ENCODE measurements around the gene EIF3A. TPM values are rescaled to one million over a fixed set of nuclear protein-coding genes. Genes with fewer than 3 reads are reported as not detected.

EIF3A gene
- polyA plus RNA-seq, 1 donor from 2014 or later = 38.6 TPM

DNA sequence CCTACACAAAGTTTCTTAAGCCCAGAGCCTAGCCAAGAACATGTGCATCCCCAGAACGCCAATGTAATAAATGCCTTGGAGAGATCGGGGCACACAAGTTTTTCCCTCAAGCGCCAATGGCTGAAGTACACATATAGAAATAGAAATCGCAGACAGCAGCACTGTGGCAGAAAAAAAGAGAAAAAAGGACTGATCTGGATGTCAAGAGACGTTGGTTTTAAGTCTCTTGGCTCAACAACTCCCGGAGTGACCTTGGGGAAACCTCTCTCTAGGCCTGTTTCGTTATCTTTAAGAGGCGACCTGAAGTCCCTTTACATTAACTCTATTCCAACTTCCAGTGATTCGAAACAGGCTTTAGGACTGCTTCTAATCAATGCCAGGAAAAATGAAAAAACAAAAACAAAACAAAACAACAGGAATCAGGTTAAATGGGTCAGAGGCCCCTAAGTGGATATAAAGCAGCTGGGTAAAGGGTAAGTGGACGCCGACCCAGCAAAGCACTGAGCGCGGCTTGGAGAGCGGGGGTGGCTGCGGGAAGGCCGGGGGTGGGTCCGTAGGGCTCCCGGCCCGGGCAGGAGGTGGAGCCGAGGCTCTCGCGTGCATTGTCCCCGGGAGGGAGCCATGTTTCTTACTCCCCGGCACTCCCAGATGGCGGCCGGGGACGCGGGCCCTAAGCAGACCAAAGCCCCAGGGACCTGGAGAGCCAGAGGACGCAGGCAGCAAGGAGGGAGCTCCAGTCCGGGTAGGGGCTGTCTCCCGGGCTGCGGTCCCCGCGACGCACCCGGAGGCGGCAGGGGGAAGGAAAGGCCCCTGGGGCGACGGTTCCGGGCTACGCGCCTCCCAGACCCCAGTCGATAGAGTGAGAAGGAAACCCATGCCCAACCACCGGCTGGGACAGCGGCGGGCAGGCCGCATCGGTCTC is 757 bp downstream of the EIF3A start:
- H4K20me1 ChIP-seq (ENCODE audit: insufficient read depth) = no peaks in the 10 kb centered on the region

DNA sequence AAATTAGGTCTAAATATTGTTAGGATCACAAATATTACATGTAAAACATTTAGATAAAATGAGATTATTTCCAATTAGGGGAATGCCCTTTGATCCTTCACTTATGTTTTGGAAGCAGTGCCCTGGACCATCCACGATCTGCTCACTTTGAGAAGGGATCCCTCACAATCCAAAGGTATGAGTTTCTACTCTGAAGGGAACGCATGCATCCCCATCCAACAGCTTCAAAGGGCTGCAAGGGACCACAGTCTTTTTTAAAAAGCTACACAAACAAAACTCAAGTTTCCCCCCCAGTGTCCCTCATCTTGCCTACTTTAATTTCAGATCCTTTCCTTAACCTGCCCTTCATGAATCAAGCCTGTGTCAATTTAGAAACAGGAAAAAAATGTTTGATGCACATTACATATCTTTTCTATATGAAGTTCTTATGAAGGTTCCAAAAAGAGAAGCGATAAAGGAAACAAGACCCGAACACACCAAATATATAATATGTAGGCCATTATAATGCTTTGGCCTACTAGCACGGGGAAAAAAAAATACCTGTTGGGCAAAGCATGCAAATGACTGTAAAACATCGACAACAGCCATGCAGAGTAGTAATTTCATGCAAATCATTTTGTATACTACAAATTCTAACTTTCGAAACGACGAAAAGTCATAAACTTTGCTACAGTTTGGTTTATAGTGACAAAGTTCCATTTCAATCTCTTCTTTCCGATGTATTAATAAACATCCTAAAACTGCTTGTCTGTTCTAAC is 2.0 kb downstream of the EIF3A start:
- Histone ChIP-seq H3K4me3 (ENCODE audit: low read length) (peak overlapping the region; percentile 99), H3K79me2 (replicated peaks; ENCODE audit: insufficient read depth, low read length) (peaks cover 63% of the 10 kb centered on the region), H3K27me3 (ENCODE audit: insufficient read depth, low read depth, low read length) (no peaks in the 10 kb centered on the region), H3K36me3 (ENCODE audit: insufficient read depth, low read length) (no peaks in the 10 kb centered on the region), H4K20me1 (ENCODE audit: insufficient read depth) (no peaks in the 10 kb centered on the region), H2AFZ (ENCODE audit: low read depth, low read length) (no peak overlapping the region), H3K27ac (ENCODE audit: low read length) (no peak overlapping the region), H3K9ac (ENCODE audit: low read length) (peak overlapping the region; percentile 96), H3K9me2 (ENCODE audit: insufficient read depth, low read length) (no peaks in the 10 kb centered on the region), H3F3A (ENCODE audit: insufficient read depth, low read length, poor library complexity, severe bottlenecking) (no peaks in the 10 kb centered on the region), H3K4me2 (ENCODE audit: low read length) (peak overlapping the region; percentile 94), H3K9me3 (ENCODE audit: low read length) (no peaks in the 10 kb centered on the region)
- TF ChIP-seq EP300 (conservative IDR thresholded peaks at IDR 0.05; ENCODE audit: poor library complexity, severe bottlenecking) = no peak
- no peak for TF ChIP-seq RAD21 (conservative IDR thresholded peaks at IDR 0.05)
- TF ChIP-seq, protein P1, sequence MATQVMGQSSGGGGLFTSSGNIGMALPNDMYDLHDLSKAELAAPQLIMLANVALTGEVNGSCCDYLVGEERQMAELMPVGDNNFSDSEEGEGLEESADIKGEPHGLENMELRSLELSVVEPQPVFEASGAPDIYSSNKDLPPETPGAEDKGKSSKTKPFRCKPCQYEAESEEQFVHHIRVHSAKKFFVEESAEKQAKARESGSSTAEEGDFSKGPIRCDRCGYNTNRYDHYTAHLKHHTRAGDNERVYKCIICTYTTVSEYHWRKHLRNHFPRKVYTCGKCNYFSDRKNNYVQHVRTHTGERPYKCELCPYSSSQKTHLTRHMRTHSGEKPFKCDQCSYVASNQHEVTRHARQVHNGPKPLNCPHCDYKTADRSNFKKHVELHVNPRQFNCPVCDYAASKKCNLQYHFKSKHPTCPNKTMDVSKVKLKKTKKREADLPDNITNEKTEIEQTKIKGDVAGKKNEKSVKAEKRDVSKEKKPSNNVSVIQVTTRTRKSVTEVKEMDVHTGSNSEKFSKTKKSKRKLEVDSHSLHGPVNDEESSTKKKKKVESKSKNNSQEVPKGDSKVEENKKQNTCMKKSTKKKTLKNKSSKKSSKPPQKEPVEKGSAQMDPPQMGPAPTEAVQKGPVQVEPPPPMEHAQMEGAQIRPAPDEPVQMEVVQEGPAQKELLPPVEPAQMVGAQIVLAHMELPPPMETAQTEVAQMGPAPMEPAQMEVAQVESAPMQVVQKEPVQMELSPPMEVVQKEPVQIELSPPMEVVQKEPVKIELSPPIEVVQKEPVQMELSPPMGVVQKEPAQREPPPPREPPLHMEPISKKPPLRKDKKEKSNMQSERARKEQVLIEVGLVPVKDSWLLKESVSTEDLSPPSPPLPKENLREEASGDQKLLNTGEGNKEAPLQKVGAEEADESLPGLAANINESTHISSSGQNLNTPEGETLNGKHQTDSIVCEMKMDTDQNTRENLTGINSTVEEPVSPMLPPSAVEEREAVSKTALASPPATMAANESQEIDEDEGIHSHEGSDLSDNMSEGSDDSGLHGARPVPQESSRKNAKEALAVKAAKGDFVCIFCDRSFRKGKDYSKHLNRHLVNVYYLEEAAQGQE (IDR thresholded peaks at IDR 0.05; ENCODE audit: borderline replicate concordance) = no peak
- TF ChIP-seq MXI1 (conservative IDR thresholded peaks at IDR 0.05; ENCODE audit: poor library complexity, severe bottlenecking) = no peak

More for the DNA sequence above, 757 bp downstream of the EIF3A start:
- Histone ChIP-seq H3K36me3 (ENCODE audit: insufficient read depth, low read length) (no peaks in the 10 kb centered on the region), H3K27me3 (ENCODE audit: insufficient read depth, low read depth, low read length) (no peaks in the 10 kb centered on the region), H3K79me2 (replicated peaks; ENCODE audit: insufficient read depth, low read length) (peaks cover 54% of the 10 kb centered on the region), H2AFZ (ENCODE audit: low read depth, low read length) (peak overlapping the region; percentile 91), H3K9me2 (ENCODE audit: insufficient read depth, low read length) (no peaks in the 10 kb centered on the region), H3K4me2 (ENCODE audit: low read length) (peak overlapping the region; percentile 94), H3K4me3 (ENCODE audit: low read length) (peak overlapping the region; percentile 99), H3K9ac (ENCODE audit: low read length) (peak overlapping the region; percentile 96), H3F3A (ENCODE audit: insufficient read depth, low read length, poor library complexity, severe bottlenecking) (no peaks in the 10 kb centered on the region), H3K27ac (ENCODE audit: low read length) (peak overlapping the region; percentile 90), H3K9me3 (ENCODE audit: low read length) (no peaks in the 10 kb centered on the region)
- TF ChIP-seq EP300 (conservative IDR thresholded peaks at IDR 0.05; ENCODE audit: poor library complexity, severe bottlenecking) (no peak), MXI1 (conservative IDR thresholded peaks at IDR 0.05; ENCODE audit: poor library complexity, severe bottlenecking) (peak; percentile 13), POLR2AphosphoS5 (IDR thresholded peaks at IDR 0.05) (no peak), SMC3 (conservative IDR thresholded peaks at IDR 0.05; ENCODE audit: poor library complexity) (no peak), EZH2 (IDR thresholded peaks at IDR 0.05; ENCODE audit: borderline replicate concordance, insufficient read depth, low read length, poor library complexity, severe bottlenecking) (no peak), RAD21 (conservative IDR thresholded peaks at IDR 0.05) (no peak)
- TF ChIP-seq, protein P1 (IDR thresholded peaks at IDR 0.05; ENCODE audit: borderline replicate concordance) = no peak
- TF ChIP-seq, protein P2, sequence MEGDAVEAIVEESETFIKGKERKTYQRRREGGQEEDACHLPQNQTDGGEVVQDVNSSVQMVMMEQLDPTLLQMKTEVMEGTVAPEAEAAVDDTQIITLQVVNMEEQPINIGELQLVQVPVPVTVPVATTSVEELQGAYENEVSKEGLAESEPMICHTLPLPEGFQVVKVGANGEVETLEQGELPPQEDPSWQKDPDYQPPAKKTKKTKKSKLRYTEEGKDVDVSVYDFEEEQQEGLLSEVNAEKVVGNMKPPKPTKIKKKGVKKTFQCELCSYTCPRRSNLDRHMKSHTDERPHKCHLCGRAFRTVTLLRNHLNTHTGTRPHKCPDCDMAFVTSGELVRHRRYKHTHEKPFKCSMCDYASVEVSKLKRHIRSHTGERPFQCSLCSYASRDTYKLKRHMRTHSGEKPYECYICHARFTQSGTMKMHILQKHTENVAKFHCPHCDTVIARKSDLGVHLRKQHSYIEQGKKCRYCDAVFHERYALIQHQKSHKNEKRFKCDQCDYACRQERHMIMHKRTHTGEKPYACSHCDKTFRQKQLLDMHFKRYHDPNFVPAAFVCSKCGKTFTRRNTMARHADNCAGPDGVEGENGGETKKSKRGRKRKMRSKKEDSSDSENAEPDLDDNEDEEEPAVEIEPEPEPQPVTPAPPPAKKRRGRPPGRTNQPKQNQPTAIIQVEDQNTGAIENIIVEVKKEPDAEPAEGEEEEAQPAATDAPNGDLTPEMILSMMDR (IDR thresholded peaks at IDR 0.05; ENCODE audit: poor library complexity, severe bottlenecking) = no peak
